ENCODE data around the gene KCNQ2. TPM values are rescaled to one million over a fixed set of nuclear protein-coding genes. Genes with fewer than 3 reads are reported as not detected.
"Not testable (repeated sequence)": the region's sequence is repeated elsewhere in the genome, so short reads cannot be mapped to it uniquely, and the experiment has no call there.

Gene KCNQ2
- total RNA-seq, 1 donor: not detected

DNA sequence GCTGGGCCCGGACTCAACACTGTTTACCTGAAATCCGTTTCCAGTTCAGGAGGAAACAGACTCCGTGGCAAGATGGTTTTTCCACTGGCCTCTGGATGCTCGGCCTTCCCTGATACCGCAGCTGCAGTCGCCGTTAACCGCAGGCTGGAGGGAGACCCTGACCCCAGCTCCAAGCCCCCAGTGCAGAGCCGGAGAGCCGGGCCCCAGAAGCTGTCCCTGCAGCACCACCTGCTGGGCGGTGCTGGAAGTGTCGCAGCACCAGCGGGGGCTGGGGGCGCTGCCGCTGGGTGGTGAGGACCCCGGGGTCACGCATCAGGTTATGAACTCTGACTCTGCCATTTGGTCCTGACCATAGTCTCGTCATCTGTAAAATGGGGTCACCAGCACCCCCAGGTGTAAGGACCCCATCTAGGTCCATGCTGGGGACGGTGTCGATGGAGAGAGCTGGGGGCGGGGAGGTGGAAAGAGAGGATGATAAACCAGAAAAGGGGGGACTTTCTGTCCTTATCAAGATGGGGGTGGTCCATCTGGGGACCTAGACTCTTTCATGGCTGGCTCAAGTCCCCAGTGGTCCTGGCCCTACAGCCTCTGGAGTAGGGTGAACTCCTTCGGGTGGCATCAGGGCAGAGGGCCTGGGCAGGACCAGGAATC is 90.5 kb downstream of the KCNQ2 start:
- no peak overlapping the region for H3K4me3 ChIP-seq (ENCODE audit: low read depth, low read length)
- TF ChIP-seq, protein P1, sequence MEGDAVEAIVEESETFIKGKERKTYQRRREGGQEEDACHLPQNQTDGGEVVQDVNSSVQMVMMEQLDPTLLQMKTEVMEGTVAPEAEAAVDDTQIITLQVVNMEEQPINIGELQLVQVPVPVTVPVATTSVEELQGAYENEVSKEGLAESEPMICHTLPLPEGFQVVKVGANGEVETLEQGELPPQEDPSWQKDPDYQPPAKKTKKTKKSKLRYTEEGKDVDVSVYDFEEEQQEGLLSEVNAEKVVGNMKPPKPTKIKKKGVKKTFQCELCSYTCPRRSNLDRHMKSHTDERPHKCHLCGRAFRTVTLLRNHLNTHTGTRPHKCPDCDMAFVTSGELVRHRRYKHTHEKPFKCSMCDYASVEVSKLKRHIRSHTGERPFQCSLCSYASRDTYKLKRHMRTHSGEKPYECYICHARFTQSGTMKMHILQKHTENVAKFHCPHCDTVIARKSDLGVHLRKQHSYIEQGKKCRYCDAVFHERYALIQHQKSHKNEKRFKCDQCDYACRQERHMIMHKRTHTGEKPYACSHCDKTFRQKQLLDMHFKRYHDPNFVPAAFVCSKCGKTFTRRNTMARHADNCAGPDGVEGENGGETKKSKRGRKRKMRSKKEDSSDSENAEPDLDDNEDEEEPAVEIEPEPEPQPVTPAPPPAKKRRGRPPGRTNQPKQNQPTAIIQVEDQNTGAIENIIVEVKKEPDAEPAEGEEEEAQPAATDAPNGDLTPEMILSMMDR (IDR thresholded peaks at IDR 0.05; ENCODE audit: insufficient read depth, low read depth, low read length): peak; percentile 85
- DNase-seq (ENCODE audit: low read depth): no peak

DNA sequence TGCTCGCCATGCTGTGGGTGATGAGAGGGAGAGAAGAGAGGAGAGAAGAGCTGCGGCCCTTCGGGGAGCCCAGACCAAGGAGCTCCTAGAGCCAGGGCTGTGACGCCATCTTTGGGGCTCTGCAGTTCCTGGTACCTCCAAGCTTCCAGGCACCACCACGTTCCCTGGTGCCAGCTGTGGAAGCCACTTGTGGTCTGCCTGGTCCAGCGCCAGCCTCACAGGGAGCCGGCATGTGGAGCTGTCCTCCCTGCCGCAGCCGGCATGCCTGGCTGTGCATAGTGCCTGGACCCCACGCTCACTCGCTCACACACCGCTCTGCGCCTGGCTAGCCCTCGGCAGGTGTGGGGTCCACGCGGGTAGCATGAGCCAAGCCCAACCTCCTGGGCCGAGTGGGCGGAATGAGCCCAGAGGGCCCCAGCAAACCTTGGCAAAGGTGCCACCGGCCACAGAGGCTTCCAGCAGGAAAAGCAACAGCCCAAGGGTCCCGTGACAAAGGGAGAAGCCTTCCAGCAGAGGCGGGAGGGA is 92.0 kb downstream of the KCNQ2 start:
- no peak for DNase-seq (ENCODE audit: low read depth)
- TF ChIP-seq, protein P1 (IDR thresholded peaks at IDR 0.05; ENCODE audit: insufficient read depth, low read depth, low read length): no peak
- no peak overlapping the region for H3K4me3 ChIP-seq (ENCODE audit: low read depth, low read length)

DNA sequence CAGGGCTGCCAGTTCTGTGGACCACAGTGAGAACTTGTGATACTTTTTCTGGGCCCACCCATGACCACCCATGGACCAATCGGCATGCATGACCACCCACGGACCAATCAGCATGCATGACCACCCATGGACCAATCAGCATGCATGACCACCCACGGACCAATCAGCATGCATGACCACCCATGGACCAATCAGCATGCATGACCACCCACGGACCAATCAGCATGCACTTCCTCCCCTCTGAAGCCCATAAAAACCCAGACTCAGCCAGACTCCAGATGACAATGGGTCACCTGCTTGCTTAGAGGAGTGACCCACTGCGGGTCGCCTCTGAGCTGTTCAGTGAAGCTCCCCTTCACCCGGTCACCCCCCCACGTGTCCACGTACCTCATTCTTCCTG is 92.6 kb downstream of the KCNQ2 start:
- H3K4me3 ChIP-seq (ENCODE audit: low read depth, low read length); DNase-seq (ENCODE audit: low read depth): not testable (repeated sequence)

GRCh38 chr20:63379296-63379695 is 93.2 kb downstream of the KCNQ2 start:
- TF ChIP-seq, protein P1 (IDR thresholded peaks at IDR 0.05; ENCODE audit: insufficient read depth, low read depth, low read length): no peak
- no peak for DNase-seq (ENCODE audit: low read depth)
- H3K4me3 ChIP-seq (ENCODE audit: low read depth, low read length): no peak overlapping the region

GRCh38 chr20:63378626-63379025 is 93.8 kb downstream of the KCNQ2 start:
- TF ChIP-seq, protein P1 (IDR thresholded peaks at IDR 0.05; ENCODE audit: insufficient read depth, low read depth, low read length): no peak
- H3K4me3 ChIP-seq (ENCODE audit: low read depth, low read length): no peak overlapping the region

DNA sequence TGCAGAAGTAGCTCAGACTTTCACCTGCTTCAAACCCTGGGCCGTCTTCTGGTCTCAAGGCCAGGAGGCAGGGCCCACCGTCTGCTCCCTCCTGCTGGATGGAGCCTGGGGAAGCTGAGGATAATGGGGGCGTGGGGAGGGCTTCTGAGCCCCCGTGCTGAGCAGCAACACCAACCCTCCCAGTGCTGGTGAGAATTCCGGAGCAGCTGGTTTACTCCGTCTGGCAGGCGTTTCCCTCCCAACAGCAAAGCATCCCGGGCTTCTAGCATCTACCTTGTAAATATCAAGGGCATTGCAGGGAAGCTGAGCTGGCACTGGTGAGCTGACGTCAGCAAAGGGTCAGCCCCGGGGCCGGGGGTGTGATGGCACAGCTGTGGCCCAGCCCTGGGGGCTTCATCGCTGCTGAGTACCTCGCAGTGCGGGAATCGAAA is 94.5 kb downstream of the KCNQ2 start:
- DNase-seq (ENCODE audit: low read depth): no peak
- no peak overlapping the region for H3K4me3 ChIP-seq (ENCODE audit: low read depth, low read length)
- TF ChIP-seq, protein P1 (IDR thresholded peaks at IDR 0.05; ENCODE audit: insufficient read depth, low read depth, low read length): no peak

More at GRCh38 chr20:63378626-63379025, 93.8 kb downstream of the KCNQ2 start:
- DNase-seq (ENCODE audit: low read depth): no peak

GRCh38 chr20:63377256-63377941 is 95.1 kb downstream of the KCNQ2 start:
- TF ChIP-seq, protein P1 (IDR thresholded peaks at IDR 0.05; ENCODE audit: insufficient read depth, low read depth, low read length): no peak
- DNase-seq (ENCODE audit: low read depth): no peak
- H3K4me3 ChIP-seq (ENCODE audit: low read depth, low read length): no peak overlapping the region
